ENCODE measurements around the gene SLX9.
"Not testable (repeated sequence)": the region's sequence is repeated elsewhere in the genome, so short reads cannot be mapped to it uniquely, and the experiment has no call there.

SLX9 gene

GRCh38 chr21:44902268-44903049 lies 37.4 kb upstream of the SLX9 start:
- no peak for DNase-seq (ENCODE audit: low spot score)

DNA sequence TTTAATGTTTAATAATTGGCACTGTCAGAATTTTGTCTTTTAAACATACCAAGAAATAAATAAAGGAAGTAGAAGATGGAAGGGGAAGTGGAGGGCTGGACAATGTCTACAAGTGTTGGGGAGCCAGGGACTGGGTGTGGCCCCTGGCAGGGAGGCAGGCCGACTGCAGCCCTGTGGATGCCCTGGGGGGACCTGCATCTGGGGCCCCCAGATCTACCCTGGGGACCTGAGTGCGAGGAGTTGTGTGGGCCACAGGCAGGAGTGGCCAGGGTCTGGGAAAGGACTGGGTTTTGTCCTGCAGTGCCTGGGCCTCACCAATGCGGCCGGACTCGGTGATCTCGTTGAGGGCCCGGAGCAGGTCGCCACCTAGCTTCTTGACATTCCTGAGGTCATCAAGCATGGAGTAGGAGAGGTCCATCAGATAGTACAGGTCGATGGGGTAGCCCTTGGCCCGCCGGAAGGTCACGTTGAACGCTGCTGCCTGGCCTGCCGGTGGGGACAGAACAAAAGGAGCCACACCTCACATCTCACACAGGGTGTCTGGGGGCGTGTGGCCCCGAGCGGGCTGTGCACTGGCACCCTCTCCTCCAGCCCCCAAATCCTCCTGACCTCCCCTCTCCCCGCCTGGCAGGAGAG lies 36.7 kb upstream of the SLX9 start:
- no peak for DNase-seq (ENCODE audit: low spot score)

DNA sequence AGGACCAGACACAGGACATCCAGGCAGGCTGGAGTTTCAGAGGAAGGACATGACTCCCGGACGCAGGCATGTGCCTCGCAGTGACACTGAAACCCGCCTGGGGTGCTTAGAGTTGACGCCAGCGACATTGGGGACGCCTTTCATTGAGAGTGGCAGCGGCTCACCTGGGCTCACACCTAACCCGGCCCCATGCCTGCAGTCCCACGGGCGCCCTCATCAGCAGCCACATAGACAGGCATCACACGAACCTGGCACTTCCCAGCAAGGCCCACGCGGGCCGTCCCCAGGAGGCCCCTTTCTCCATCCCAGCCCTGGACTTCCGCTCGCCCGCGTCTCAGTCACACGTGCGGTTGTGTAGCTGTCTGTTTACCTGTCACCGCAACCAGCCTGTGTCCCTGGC lies 36.1 kb upstream of the SLX9 start:
- DNase-seq (ENCODE audit: low spot score), result no peak

GRCh38 chr21:44904141-44904923 lies 35.5 kb upstream of the SLX9 start:
- no peak for DNase-seq (ENCODE audit: low spot score)

- no peak for DNase-seq (ENCODE audit: low spot score)
These were observed 34.7 kb upstream of the SLX9 start for GRCh38 chr21:44905016-44905727.

DNA sequence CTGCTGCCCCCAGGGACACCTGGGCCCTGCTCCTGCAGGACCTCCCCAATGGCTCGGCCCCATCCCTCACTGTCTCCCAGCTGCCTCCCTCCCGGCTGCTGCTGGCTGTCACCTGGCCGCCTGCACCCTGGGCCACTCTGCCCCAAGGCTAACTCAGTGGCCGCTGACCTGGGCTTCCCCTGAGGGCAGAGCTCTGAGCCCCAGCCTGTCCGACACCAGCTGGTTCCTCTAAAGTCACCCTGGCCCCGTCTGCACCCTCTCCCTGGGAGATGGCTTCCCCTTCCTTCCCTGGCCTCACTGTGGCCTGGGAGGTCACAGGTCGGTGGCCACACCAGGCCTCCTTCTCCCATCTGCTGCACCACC lies 34.1 kb upstream of the SLX9 start:
- no peak for DNase-seq (ENCODE audit: low spot score)

DNA sequence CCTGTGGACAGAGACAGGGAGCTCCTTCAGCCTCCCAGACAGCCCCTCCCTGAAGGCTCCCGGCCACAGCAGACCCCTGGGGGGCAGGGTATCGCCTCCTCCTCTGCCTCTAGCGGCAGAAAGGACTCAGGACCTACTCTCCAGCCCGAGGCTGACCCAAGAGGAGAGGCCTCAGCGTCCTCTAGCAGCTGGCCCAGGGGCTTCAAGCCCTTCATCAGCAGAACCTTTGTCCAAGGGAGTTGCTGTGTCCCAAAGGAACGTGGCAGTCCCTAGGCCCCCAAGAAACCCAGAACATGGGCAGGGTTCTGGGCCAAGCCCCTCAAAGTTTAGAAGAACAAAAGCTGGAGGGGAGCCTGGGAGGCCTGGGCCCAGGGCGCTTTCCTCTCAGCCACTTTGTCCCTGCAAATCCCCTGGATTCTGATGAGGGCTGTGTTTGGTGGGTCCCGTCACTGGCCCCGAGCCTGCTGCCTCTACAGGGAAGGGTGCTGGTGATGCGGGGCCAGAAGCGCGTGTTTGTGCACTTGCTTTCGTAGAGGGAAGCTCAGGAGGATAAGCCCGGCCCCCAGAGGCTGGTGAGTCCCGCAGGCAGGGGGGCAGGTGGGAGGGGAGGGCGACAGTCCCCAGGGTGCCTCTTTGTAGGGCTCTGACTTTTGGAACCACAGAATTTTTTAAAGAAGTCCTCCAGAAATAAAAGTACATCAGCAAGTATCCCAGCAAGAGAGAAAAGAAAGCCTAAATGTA lies 32.4 kb upstream of the SLX9 start:
- no peak for DNase-seq (ENCODE audit: low spot score)

DNA sequence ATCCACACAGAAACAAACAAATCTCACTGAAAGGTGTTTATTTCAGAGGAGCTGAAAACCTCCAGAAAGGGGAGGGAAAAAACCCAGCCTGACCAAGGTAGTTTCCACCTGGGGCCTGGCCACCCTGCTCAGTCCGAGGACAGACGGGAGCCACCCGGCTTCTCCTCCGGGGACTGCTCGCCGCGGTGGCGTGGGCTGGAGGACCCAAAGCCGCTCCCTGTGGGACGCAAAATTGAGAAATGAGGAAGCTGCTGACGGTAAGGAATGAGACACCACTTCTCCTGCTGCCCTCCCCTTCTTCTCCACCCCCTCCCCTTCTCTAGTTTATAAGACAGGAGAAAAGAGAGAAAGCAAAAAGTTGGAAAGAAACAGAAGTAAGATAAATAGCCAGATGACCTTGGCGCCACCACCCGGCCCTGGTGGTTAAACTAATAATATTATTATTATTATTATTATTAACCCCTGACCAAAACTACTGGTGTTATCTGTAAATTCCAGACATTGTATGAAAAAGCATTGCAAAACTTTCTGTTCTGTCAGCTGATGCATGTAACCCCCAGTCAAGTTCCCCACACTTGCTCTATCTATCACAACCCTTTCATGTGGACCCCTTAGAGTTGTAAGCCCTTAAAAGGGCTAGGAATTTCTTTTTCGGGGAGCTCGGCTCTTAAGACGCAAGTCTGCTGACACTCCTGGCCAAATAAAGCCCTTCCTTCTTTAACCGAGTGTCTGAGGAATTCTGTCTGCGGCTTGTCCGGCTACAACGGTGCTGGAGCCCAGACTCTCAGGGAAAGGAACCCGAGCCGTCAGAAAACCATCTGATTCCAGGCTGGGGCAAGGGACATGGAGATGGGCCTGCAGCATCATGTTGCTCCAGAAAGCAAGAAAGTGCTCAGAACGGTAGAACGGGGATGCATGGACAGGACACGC lies 31.6 kb upstream of the SLX9 start:
- no peak for DNase-seq (ENCODE audit: low spot score)

DNA sequence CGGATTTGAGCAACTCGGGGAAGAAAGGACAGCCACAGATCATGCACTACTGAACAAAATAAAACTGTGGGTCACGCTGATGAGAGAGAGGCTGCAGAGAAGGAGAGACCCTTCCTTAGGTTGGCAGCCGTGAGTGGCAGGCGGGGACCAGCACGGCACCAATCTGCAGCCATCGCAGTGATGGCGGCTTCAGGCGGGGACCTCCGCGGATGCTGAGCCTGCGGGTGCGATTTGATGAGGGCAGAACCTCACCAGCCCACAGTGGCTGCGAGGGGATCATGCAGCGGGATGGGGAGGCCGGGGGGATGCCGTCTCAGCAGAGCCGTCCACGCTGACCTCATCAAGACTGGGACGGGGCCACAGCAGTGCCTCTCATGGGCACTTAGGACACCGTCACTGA lies 30.9 kb upstream of the SLX9 start:
- DNase-seq (ENCODE audit: low spot score), result no peak

DNA sequence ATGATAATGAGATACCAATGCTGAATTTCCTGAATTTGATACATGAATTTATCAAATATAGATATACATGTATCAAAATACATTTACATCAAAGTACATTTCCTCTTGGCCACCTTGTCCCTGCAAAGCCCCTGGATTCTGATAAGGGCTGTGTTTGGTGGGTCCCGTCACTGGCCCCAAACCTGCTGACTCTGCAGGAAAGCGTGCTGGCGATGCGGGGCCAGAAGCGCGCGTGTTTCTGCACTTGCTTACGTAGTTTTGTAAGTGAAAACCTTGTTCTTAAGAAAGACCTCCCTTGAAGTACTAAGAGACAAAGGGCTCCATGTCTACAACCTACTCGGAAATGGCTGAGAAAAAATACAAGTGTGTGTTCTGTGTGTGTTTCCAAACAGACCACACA lies 30.1 kb upstream of the SLX9 start:
- no peak for DNase-seq (ENCODE audit: low spot score)

- no peak for DNase-seq (ENCODE audit: low spot score)
These were observed 29.4 kb upstream of the SLX9 start for GRCh38 chr21:44910229-44911067.

- DNase-seq (ENCODE audit: low spot score), result no peak
These were observed 28.8 kb upstream of the SLX9 start for GRCh38 chr21:44911068-44911383.

DNA sequence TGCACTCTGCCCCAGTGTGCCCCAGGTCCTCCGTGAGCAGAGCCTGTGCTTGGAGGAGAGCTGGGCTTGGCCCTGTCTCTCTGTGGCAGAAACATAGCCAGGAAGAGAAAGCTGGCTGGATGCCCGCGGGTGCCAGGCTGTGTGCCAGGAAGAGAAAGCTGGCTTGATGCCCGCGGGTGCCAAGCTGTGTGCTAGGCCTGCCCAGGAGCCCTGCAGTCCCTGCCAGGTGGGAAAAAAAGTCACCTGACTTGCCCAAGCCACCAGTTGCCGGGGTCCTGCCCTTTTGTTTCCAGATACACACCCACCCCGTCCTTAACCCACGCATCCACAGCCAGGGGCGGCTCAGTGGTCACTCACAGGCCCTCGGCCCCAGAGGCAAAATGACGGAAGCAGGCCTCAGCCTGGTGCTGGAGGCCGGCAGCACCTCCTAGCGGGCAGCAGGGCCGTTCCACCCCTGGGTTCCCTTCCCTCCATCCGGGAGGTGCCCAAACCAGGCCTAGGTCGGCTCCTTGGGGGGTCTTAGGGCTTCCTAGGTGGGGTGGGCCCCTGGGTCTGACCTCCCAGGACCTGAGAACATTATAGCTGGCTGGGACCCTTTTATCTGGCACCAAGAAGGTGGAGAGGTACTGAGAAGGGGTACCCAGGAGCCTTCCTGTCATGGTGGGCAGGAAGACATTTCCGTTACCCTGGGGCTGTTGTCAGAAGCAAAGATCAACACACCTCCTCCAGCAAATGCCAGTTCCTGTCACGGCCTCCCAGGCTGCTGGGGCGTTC lies 28.3 kb upstream of the SLX9 start:
- DNase-seq (ENCODE audit: low spot score), result no peak

DNA sequence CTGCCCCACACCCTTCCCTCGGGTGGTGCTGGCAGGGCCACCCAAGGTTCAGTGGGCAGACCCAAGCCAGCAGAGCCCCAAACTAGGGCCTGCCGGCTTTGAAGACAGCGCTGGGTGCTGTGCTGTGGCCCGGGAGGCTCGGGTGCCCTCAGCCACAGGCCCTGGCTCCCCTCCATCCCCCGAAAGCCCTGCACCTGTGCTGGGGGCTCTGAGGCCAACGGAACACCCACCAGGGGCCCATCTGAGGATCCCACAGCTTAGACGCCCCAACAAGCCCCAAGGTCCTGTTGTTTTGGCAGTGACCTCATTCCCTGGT lies 27.7 kb upstream of the SLX9 start:
- no peak for DNase-seq (ENCODE audit: low spot score)

GRCh38 chr21:44912506-44913412 lies 27.1 kb upstream of the SLX9 start:
- not testable (repeated sequence) for DNase-seq (ENCODE audit: low spot score)

DNA sequence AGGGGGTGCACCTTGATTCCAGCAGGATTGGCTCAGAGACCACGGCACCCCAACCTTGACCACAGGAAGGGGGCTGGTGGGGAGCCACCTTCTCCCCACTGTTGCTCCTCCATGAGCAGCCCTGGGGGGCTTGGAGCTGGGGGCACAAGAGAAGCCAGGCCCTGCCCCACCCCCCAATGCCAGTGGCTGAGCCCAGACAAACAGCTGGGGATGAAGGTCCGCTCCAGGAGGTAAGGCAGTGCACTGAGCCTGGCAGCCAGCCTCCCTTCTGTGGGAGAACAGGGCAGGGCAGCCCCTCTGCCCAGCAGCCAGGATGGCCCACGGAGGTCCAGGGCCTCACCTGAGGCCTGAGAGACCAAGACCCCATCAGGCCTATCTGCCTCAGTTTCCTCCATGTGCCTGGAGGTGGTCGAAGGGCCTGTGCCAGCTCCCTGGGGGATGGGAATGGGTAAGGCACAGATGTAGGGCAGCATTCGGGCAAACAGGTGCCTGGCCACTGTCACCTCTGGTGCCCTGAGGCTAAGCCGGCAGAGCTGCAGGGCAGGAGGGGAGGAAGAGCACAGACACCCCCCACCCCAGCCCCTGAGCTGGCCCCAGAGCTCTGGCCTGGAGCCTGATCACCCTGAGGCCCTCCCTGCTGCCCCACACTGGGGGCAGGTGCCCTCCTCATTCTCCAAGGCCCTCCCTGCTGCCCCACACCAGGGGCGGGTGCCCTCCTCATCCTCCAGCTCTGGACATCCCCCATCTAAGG lies 26.2 kb upstream of the SLX9 start:
- DNase-seq (ENCODE audit: low spot score), result no peak

DNA sequence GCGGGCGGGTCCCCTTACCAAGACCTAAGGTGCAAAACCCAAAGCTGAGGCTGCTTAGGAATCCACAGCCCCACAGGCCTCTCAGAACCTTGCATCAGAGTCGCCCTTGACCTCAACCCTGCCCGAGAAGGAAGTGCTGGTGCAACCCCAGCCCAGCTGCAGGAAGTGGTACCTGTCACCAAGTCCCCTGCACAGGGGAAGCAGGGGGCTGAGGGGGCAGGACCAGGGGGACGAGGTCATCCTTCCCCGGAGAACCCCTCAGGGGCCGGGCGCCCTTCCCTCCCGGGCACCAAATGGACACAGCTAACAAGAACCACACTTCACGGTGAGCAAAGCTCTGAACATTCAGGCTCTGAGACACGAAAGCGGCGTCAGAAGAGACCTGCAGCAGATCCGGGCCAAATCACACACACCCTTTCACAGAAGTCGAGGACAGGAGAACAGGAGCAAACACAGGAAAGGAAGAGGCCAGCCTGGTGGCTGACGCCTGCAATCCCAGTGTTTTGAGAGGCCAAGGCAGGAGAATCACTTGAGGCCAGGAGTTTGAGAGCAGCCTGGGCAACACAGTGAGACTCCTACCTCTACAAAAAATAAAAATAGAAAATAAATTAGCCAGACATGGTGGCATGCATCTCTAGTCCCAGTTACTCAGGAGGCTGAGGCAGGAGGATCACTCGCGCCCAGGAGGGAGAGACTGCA lies 25.5 kb upstream of the SLX9 start:
- DNase-seq (ENCODE audit: low spot score), result no peak
